ENCODE measurements around the gene CFLAR. TPM values are rescaled to one million over a fixed set of nuclear protein-coding genes. Genes with fewer than 3 reads are reported as not detected.

The CFLAR gene
- total and polyA plus RNA-seq, 9 of the 15 experiments (the other 6 are each of a cell fraction or from before 2014, with no cell fraction given), result 27.5 to 102 (median 54.0) TPM

DNA sequence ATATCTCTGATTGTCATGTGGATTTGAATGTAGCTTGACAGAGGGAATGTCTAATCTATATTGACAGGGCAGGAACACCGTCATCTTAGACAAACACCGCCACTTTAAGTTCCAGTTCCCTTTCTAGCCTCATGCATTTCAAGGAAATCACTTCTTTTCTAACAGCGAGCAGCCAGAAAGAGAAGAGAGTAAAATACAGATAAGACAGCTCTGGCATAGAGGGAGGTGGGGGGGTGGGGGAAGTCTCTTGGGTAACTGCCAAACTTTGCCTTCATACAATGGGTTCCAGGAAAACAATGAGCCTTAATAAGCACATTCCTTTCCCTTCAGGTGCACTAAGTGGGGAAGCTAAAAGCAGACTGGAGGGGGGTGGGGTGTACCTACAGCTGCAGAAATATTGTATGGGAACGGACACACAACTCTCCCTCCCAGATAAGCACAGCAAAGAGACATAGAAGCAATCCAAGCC lies 104.2 kb downstream of the CFLAR start (continued):
- TF ChIP-seq ZNF507 (tag; conservative IDR thresholded peaks at IDR 0.05) (no peak), EP300 (IDR thresholded peaks at IDR 0.05; ENCODE audit: low read length) (peak; percentile 74), SAFB (IDR thresholded peaks at IDR 0.05; ENCODE audit: borderline replicate concordance, low read depth, low read length) (no peak), RUNX1 (IDR thresholded peaks at IDR 0.05; ENCODE audit: low read depth) (no peak), ZNF57 (CRISPR knock-in tag; IDR thresholded peaks at IDR 0.05) (no peak), RFX7 (CRISPR knock-in tag; IDR thresholded peaks at IDR 0.05) (no peak), RBM17 (IDR thresholded peaks at IDR 0.05; ENCODE audit: borderline replicate concordance, low read depth, low read length) (no peak), ETV1 (tag; conservative IDR thresholded peaks at IDR 0.05; ENCODE audit: low read depth) (no peak), DIDO1 (tag; IDR thresholded peaks at IDR 0.05; ENCODE audit: low read depth) (no peak), ZNF354B (CRISPR knock-in tag; IDR thresholded peaks at IDR 0.05) (no peak), ZNF75A (CRISPR knock-in tag; IDR thresholded peaks at IDR 0.05) (no peak), NR3C1 (CRISPR knock-in tag; IDR thresholded peaks at IDR 0.05) (no peak), TEAD4 (IDR thresholded peaks at IDR 0.05; ENCODE audit: low read length) (peak; percentile 81), TEAD4 (CRISPR knock-in tag; IDR thresholded peaks at IDR 0.05; ENCODE audit: borderline replicate concordance) (no peak), TEAD1 (CRISPR knock-in tag; IDR thresholded peaks at IDR 0.05) (no peak), ZNF699 (CRISPR knock-in tag; IDR thresholded peaks at IDR 0.05; ENCODE audit: insufficient replicate concordance) (no peak), ZNF561 (CRISPR knock-in tag; conservative IDR thresholded peaks at IDR 0.05) (no peak)
- TF ChIP-seq, protein P1, sequence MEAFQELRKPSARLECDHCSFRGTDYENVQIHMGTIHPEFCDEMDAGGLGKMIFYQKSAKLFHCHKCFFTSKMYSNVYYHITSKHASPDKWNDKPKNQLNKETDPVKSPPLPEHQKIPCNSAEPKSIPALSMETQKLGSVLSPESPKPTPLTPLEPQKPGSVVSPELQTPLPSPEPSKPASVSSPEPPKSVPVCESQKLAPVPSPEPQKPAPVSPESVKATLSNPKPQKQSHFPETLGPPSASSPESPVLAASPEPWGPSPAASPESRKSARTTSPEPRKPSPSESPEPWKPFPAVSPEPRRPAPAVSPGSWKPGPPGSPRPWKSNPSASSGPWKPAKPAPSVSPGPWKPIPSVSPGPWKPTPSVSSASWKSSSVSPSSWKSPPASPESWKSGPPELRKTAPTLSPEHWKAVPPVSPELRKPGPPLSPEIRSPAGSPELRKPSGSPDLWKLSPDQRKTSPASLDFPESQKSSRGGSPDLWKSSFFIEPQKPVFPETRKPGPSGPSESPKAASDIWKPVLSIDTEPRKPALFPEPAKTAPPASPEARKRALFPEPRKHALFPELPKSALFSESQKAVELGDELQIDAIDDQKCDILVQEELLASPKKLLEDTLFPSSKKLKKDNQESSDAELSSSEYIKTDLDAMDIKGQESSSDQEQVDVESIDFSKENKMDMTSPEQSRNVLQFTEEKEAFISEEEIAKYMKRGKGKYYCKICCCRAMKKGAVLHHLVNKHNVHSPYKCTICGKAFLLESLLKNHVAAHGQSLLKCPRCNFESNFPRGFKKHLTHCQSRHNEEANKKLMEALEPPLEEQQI (IDR thresholded peaks at IDR 0.05), result peak; percentile 54; the same call in 1 of the 2 replicates
- TF ChIP-seq, protein P2, sequence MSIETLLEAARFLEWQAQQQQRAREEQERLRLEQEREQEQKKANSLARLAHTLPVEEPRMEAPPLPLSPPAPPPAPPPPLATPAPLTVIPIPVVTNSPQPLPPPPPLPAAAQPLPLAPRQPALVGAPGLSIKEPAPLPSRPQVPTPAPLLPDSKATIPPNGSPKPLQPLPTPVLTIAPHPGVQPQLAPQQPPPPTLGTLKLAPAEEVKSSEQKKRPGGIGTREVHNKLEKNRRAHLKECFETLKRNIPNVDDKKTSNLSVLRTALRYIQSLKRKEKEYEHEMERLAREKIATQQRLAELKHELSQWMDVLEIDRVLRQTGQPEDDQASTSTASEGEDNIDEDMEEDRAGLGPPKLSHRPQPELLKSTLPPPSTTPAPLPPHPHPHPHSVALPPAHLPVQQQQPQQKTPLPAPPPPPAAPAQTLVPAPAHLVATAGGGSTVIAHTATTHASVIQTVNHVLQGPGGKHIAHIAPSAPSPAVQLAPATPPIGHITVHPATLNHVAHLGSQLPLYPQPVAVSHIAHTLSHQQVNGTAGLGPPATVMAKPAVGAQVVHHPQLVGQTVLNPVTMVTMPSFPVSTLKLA (conservative IDR thresholded peaks at IDR 0.05), result peak in 1 of 2 experiments; percentile 71; a peak in 2 of 4 replicates
- TF ChIP-seq, protein P3, sequence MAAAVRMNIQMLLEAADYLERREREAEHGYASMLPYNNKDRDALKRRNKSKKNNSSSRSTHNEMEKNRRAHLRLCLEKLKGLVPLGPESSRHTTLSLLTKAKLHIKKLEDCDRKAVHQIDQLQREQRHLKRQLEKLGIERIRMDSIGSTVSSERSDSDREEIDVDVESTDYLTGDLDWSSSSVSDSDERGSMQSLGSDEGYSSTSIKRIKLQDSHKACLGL (CRISPR knock-in tag; IDR thresholded peaks at IDR 0.05; ENCODE audit: borderline replicate concordance, poor library complexity, severe bottlenecking), result no peak
- TF ChIP-seq, protein P4, sequence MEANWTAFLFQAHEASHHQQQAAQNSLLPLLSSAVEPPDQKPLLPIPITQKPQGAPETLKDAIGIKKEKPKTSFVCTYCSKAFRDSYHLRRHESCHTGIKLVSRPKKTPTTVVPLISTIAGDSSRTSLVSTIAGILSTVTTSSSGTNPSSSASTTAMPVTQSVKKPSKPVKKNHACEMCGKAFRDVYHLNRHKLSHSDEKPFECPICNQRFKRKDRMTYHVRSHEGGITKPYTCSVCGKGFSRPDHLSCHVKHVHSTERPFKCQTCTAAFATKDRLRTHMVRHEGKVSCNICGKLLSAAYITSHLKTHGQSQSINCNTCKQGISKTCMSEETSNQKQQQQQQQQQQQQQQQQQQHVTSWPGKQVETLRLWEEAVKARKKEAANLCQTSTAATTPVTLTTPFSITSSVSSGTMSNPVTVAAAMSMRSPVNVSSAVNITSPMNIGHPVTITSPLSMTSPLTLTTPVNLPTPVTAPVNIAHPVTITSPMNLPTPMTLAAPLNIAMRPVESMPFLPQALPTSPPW (CRISPR knock-in tag; IDR thresholded peaks at IDR 0.05), result peak; percentile 75
- TF ChIP-seq, protein P5, sequence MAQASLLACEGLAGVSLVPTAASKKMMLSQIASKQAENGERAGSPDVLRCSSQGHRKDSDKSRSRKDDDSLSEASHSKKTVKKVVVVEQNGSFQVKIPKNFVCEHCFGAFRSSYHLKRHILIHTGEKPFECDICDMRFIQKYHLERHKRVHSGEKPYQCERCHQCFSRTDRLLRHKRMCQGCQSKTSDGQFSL (CRISPR knock-in tag; IDR thresholded peaks at IDR 0.05), result peak; percentile 43; the same call in 1 of the 2 replicates
- TF ChIP-seq, protein P5 (tag; IDR thresholded peaks at IDR 0.05), result no peak

All from K562 (cell line).